GM19455 (cell line): Measurements from ENCODE around the gene EVA1A.

Source experiments
- ATAC-seq: cut with Tn5 transposase; IDR thresholded peaks from one replicate; pipeline ENCODE4 v1.9.1; 2021; ENCODE audit not compliant: unreplicated experiment

The EVA1A gene

DNA sequence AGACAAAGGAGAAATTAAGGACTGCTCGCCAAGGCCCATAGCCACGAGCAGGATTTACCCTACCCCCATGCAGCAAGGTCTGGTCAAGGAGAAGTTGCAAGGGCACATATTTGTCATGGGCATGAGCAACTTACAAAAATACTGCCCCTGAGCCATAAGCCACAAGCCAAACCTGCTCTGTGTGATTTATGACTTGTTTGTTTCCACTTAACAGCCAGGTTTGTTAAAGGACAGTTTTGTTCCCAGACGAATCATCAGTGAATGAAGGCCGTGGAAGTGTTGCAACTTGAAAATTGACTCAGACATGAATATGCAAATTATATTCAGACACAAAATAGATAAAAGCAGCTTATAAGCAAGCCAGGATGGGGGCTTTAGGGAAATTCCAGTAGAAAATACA, 31.3 kb upstream of the EVA1A start:
- ATAC-seq: no peak

DNA sequence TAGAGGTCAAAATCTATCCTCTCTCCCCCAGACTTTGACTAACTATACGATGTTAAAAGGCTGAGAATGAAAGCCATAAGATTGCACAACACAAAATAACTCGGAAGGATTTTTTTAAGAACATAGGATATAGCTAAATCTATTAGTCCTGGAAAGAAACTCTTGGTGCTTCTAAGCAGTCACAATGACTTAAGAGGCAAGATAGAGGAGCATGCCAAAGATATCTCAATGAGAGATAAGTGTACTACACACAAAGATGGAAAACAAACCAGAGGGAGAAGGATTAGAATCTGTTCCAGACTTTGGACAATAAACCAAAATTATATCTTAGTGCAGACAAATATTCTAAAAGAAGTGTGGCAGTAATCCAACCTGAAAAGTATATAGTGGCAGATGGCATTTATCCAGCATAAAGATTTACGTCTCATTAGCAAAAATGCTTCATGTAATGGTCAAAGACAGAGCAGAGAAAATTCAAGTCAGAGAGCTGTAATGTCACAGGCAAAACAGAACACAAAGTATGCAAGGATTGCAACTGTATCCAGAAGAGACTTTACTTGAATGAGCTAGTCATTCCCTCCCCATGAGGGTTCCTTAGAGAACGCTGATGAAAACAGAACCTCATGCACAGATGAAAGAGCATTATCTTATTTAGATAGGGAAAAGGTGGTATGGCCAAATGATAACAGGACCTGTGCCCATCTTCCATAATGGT, 28.8 kb upstream of the EVA1A start:
- no peak for ATAC-seq

DNA sequence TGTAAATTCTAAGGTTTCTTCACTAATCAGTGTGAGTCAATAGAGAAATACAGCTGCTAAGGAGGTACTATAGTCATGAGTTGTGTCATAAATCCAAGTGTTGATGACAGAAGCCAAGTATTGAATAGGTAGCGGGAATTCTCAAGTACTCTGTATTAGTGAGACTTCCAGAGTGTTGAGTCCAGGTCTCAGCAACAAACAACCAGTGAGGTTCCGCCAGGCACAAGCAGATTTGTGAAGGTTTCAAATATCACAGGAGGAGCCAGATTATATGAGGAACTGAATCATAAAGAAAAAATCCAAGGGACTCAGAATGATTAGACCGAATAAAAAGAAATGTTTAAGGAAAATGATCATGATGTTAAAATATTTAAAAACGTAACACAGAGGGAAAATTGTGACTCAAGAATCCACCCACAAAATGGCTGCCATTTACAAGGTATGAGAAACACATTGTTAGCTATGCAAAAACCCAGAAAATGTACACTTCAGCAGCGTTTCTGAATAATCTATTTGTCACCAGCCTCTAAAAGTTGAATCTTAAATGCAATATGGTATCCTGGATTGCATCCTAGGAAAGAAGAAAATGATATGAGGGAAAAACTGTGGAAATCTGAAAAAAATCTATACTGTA, 27.3 kb upstream of the EVA1A start:
- ATAC-seq: no peak

DNA sequence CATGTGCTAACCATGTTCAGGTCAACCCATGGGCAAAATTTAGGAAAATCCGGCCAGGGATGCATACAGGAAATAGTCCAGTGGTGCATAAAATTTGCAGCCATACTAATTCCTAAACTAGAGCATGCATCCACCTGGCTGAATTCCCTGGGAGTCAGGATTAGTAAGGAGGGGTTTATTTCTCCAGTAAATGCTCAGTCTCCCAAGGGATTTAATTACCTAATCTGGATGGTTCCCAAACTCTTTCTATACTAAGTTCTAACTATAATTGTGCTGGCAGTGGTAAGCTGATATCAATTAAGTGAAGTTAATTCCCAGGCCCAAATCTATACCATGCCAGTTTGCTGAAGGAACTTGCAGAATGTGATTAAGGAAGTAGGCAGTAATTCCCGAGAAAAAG, 26.2 kb upstream of the EVA1A start:
- ATAC-seq: no peak

DNA sequence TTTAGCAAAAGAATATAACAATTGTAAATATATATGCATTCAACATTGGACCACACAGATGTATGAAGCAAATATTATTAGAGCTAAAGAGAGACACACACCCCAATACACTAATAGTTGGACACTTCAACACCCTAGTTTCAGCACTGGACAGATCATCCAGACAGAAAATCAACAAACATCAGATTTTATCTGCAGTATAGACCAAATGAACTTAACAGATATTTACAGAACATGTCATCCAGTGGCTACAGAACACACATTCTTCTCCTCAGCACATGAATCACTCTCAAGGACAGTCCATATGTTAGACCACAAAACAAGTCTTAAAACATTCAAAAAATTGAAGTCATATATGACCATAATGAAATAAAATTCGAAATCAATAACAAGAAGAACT, 22.1 kb upstream of the EVA1A start:
- ATAC-seq: no peak

DNA sequence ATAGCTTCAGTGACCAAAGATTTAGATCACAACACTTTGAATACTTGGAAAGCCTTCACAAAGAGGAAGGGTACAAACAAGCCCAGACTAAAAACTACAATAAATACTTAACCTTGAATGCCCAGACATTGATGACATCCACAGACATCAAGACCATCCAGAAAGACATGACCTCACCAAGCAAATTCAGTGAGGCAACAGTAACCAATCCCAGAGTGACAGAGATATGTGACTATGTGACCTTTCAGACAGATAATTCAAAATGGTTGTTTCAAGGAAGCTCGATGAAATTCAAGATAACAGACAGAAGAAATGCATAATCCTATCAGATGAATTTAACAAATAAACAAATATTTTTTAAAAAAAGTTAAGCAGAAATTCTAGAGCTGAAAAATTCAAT, 19.9 kb upstream of the EVA1A start:
- ATAC-seq: no peak

DNA sequence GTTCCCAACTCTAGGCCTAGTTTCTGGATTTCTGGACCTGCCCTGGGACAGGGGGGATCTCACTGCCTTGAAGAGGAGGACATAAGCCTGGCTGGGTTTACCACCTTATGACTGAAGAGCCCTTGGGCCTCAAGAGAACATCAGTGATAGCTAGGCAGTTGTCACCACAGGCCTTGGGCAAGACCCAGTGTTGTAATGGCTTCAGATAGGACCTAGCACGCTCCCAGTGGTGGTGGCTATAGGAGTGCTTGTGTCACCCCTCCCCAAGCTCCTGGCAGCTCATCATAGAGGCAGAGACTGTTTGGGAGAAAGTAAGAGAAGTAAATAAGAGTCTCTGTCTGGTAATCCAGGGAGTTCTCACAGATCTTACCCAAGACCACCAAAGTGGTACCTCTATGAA, 19.4 kb upstream of the EVA1A start:
- no peak for ATAC-seq

DNA sequence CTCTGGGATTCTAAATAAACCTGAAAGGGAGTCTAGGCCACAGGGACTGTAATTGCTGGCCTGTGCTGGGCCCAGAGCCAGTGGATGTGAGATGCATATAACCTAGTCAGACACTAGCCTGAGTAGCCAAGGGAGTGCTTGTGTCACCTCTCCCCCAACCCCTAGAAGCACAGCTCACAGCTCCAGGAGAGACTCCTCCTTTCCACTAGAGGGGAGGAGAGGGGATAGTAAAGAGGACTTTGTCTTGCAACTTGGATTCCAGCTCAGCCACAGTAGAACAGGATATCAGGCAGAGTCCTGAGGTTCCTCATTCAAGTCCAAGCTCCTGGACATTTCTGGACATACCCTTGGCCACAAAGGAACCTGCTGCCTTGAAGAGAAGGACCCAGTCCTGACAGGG, 18.4 kb upstream of the EVA1A start:
- ATAC-seq: no peak

DNA sequence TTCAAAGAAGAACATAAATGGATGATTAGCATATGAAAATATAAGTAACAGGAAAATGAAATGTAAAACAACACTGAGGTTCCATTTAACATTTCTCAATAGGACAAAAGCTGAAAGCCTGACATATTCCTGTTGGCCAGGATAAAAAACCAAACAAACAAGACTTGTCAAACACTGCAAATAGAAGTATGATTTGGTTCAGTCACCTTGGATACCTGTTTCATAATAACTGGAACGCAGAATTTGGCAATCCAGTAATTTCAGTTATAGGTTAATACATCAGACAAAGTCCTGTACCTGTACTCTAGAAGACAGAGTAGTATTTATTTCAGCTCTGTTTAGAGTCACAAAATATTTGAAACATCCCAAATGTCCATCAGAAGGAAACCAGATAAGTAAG, 16.5 kb upstream of the EVA1A start:
- no peak for ATAC-seq

DNA sequence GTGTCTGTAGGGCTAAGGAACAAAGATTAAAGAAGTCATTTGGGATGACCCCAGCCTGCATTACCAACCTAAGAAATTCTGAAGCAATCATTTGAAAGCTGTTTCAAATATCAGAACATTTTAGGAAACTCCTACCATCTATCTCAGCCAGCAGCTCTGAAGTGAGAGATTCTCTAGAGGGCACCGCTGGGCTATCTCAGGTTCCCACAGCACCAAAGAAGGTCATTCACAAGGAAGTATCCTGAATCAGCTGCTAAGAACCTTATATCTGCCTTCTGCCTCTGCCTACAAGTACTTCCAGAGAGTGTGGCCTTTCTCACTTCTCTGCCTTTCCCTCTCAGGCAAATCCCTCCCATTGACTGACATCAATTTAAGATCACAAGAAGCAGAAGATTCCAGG, 13.4 kb upstream of the EVA1A start:
- no peak for ATAC-seq

DNA sequence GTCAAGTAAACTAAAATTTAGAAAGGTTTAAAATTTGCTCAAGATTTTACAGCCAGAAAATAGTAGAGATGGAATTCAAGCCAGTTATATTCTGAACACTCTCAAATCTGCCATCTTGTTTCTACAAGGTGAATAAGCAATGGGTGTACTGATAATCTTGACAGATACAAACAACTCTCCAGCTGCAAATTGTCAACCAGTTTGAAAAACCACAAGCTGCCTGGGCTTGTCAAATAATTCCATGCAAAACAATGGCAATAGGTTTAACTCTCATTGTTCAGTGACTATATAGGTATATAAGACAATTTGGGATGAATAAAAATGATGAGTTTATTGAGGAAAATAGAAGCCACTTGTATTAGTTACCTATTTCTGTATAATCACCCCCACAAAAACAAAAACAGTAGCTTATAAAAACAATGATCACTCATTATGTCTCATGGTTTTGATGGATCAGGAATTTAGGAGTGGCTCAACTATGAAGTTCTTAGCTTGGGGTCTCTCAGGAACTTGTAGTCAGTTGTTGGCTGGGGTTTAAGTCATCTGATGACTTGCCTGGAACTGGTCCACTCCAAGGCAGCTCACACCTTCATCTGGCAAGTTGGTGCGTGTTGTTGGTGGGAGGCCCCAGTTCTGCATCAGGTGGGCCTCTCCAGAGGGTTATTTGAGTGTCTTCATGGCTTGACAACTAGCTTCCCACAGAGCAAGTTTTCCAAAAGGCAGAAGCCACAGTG, 12.6 kb upstream of the EVA1A start:
- no peak for ATAC-seq

DNA sequence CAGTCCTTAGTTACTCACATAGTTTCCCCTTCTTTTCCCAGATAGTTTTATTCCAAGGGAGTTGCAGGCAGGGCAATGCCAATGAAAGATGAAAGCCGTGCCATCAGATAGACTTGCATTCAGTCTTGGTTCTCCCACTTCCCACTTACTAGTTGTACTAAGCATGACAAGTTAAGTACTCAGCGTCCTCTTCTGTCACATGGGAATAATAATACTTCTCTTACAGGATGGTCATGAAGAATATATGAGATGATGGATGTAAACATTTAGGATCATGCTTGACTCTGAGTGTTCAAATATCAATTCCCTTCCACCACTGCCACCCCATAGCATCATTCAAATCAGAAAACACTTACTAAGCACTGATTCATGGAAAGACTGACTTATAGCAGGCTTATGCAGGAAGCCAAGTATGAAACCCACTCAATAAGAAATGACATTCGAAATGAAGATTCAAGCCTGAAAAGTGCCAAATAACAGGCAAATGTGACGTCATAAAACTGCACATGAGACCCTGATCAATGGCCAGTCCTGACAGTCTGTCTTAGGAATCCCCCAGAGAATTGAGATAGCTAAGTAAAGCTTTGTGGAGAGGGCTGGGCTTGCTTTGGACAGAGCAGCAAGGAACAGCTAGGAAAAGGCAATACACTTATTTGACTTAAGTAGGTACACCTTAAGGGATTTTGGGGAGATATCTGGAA, 11.1 kb upstream of the EVA1A start:
- no peak for ATAC-seq

DNA sequence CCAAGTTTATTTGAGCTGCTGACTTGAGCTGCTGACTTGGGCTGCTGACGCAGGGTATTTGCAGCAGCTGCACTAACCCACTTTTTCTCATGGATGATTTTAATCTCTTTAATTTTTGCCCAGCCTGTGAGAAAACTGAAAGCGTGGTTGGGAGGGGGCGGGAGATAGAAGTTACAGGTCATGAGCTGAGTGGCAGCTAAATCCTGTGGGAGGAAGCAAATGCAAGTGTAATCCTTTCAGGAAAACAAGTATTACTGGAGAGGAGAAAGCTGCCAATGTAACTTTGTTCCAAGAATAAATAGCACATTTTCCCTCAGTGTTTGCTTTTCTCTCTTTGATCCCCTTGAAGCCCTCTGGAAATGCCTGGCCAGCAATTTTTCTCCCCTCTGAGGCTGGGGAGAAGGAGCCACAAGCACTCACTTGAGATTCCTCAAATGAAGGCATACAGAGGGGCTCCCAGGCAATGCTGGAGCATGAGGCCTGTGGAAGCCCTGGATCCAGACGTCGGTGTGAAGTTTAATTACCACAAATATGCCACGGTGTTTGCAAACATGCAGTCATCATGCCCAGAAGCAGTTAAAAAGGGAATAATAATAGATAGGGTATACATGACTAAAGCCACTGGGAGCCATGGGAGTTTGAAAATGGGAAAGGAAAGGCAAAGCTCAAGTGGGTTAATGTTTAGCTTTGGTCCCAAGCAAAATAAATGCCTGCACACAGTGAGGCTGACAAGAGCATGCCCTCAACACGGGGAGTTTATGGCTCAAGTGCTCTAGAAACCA, 10.4 kb upstream of the EVA1A start:
- no peak for ATAC-seq

DNA sequence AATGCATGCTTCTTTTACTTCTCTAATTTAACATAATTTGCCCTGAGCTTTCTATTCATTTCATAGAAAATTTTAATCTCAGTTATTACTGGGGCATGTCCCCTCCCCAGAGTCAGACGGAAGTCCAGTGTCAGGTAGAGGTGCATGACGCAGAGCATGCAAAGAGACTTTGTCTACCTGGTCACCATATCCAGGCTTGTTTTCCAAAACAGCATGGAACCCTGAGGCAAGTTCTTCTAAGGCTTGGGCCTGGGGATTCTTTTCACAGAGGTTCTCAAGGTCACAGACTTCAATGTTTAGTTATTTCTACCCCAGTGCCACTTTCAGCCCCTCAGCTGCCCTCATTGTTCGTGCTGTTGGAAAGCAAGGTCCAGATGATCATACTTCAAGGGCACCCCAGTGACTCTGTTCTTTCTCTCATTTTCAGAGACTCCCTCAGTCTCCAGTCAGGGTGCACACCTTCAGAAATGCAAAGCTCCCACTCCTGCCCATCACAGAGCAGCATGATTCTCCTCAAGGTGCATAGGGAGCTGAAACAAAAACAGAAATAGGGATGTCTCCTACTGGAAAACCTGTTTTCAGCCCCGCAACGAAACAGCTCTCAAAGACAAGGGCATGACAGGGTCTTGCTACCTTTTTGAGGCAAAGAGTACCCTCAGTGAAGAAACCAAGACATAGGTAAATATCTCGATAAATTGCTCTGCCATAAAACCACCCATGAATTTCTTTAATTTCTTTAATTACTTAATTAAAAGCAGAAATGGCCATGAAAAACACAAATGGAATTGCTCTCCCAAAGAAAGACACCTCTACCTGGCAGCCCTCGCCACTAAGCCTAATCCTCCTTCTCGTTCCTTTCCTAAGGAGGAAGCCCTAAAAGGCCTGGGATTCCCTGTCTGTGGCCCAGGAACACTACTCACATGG, 9.5 kb upstream of the EVA1A start:
- no peak for ATAC-seq

DNA sequence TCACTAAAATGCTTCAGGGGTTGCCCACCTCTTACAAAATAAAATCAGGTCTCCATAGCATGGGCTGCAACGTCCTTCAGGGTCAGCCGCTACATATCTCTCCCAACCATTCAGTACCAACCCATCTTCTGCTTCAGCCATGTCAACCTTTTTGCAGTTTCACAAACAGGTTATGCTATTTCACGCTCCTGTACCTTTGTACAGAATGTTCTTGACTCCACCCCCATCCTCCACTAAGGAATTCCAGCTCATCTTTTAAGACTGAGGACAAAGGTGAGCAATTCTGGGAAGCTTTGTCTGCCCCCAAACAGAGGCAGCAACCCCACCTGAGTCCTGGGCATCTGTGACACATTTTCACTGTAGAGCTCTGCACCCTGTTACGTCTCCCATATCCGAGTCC, 8.8 kb upstream of the EVA1A start:
- no peak for ATAC-seq

DNA sequence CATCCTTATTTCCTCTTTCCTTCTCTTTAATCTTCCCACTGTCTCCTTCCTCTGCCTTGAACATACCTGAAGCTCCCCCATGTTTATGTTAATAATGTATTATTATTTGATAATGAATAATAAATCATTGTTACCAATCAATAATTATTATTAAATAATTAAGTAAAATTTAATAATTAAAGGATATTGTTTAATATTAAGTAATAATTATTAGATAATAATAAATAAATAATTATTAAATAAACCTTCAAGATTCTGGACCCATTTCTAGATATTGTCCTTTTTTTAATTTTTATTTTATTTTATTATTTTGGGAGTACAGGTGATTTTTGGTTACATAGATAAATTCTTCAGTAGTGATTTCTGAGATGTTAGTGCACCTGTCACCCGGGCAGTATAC, 7.4 kb upstream of the EVA1A start:
- no peak for ATAC-seq

DNA sequence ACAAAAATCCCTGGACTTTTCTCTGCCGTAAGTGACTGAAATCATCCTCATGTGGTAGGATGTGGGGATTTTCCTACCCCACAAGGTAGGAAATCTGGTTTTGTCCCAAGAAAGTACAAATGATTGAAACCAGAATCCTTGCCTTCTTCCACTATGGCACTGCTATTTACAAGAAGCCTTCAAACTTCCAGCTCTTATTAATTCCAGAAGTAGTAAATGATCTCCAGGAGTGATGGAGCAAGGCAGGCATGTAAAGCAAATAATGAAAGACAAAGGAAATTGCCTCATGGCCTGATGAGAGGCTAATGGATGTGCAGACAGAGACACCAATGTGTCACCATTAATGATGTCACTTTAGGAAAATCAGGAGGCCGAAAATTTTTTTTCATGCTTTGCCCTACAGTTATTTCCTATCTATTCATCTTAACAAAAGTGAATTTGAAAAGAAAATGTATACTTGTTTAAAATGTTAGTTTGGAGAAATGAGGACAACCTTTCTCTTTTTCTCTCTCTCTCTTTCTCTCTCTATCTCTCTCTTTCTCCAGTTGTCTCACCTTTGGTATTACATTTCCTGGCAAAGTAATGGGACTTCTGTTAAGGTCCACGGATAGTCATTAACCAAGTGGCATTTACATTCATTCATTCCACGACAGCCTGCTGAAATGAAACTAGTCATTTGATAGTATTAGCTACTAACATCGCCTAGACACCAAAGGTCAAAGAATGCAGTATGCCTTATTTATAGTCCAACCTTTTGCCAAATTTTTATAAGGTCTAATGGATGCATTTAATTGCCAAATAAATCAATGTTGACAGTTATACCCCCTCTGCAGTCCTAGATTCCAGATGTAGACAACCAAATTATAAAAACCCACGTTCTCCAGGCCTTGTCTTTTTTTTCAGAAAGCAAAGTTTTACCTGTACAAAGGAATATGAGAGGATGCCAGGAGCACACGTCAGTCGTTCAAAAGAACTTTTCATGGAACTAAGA, 5.0 kb upstream of the EVA1A start:
- no peak for ATAC-seq

DNA sequence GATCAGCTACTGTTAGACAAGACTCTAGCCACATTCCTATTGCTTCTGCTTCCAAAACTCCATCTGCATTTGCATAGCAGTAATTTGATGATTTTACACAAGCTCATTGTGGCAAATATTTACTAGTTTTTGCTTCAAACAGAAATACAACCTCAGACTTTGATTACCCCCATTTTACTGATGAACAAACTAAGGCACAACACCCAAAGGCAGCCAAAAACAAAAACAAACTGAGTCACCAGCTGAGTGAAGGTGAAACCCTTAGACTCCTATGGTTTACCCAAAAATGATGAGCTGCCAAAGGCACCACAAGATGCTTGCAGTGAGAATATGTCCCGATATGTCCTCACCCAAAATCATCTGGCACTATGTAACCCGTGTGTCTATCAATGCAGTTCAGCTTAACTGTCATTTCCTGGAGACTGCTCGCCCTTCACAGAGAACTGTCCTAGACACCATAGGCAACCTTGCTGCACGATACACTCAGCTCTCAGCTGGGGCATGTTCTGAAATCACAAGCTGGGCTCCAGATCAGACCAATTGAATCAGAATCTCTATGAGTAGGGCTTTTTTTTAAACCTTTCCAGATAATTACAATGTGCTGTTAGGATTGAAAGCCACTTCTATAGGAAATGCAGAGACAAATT, 4.1 kb upstream of the EVA1A start:
- ATAC-seq: no peak
